ENCODE data around the gene CERS3. TPM values are rescaled to one million over a fixed set of nuclear protein-coding genes. Genes with fewer than 3 reads are reported as not detected.

The CERS3 gene
- polyA plus RNA-seq, 1 of the 3 experiments (the other 2 are of a cell fraction): not detected

DNA sequence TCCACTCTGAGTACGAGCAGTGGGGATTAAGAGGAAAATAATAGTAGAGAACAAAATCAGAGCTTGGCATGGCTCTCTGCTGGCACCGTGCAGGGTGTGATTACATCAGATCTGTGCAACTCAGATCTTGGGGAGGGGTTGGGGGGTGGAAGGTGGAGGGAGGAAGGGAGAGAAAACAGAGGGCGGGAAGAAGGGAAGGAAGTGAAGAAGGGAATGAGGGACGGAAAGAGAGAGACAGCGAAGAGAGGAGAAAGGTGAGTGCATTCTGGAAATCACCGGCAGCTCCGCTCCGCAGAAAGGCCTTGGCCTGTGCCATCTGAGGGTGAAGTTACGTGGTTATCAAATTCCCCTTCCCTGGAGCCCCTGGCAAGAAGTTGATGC, 156.0 kb downstream of the CERS3 start:
- H3K27ac ChIP-seq (ENCODE audit: low read depth in 2 of 2, low read length in 1 of 2): no peak overlapping the region
- ChIA-PET POLR2A (no interaction called here), CTCF (interaction anchor here (1.0 kb wide), 1 partner anchor 23 kb away, joined by 9 read pairs; no protein-coding TSS in a partner anchor)
- no peaks in the 10 kb centered on the region for H4K20me1 ChIP-seq (ENCODE audit: insufficient read depth)
- H3K79me2 ChIP-seq (ENCODE audit: insufficient read depth): no peaks in the 10 kb centered on the region
- 44% methylated on average over 9 of the region's 9 CpGs for WGBS (ENCODE audit: low lambda C conversion rate)
- no peak for TF ChIP-seq FOSL2 (IDR thresholded peaks at IDR 0.05; ENCODE audit: borderline replicate concordance, low read depth)
- TF ChIP-seq NFIC (IDR thresholded peaks at IDR 0.05; ENCODE audit: borderline replicate concordance): no peak
- no peak for TF ChIP-seq CHD2 (IDR thresholded peaks at IDR 0.05; ENCODE audit: low read length, partially characterized antibody)
- no peak for TF ChIP-seq TAF1 (IDR thresholded peaks at IDR 0.05; ENCODE audit: borderline replicate concordance, low read depth, low read length)
- TF ChIP-seq MEF2A (IDR thresholded peaks at IDR 0.05; ENCODE audit: borderline replicate concordance, low read depth): no peak
- TF ChIP-seq EP300 (IDR thresholded peaks at IDR 0.05; ENCODE audit: borderline replicate concordance in 1 of 2, low read depth in 1 of 2, low read length in 1 of 2): no peak
- no peak for TF ChIP-seq RAD21 (IDR thresholded peaks at IDR 0.05; ENCODE audit: low read length)
- TF ChIP-seq FOXM1 (IDR thresholded peaks at IDR 0.05; ENCODE audit: low read depth): no peak
- no peak for TF ChIP-seq RXRA (IDR thresholded peaks at IDR 0.05; ENCODE audit: borderline replicate concordance, low read depth)
- no peak for TF ChIP-seq CTCF (IDR thresholded peaks at IDR 0.05)
- TF ChIP-seq, protein P1, sequence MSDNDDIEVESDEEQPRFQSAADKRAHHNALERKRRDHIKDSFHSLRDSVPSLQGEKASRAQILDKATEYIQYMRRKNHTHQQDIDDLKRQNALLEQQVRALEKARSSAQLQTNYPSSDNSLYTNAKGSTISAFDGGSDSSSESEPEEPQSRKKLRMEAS (IDR thresholded peaks at IDR 0.05; ENCODE audit: low read depth): no peak
- no peak for TF ChIP-seq EZH2phosphoT487 (IDR thresholded peaks at IDR 0.05; ENCODE audit: borderline replicate concordance, low read depth)
- no peak for TF ChIP-seq ELF1 (IDR thresholded peaks at IDR 0.05)
- TF ChIP-seq RCOR1 (IDR thresholded peaks at IDR 0.05; ENCODE audit: low read length): no peak
- no peak for TF ChIP-seq POLR2AphosphoS5 (IDR thresholded peaks at IDR 0.05; ENCODE audit: low read depth, low read length)
- TF ChIP-seq TEAD4 (IDR thresholded peaks at IDR 0.05; ENCODE audit: borderline replicate concordance, insufficient read depth): no peak
- no peaks in the 10 kb centered on the region for H3K27me3 ChIP-seq (ENCODE audit: insufficient read depth)
- no peaks in the 10 kb centered on the region for H3F3A ChIP-seq (replicated peaks; ENCODE audit: insufficient read depth)
- no peak overlapping the region for H2AFZ ChIP-seq (ENCODE audit: low read depth)
- no peak overlapping the region for H3K4me2 ChIP-seq
- no peaks in the 10 kb centered on the region for H3K9me2 ChIP-seq
- H3K9ac ChIP-seq: no peak overlapping the region
- no peak overlapping the region for H3K4me3 ChIP-seq (ENCODE audit: low read depth in 2 of 2, low read length in 1 of 2)
- no peaks in the 10 kb centered on the region for H3K36me3 ChIP-seq (replicated peaks in 1 of 2; ENCODE audit: control insufficient read depth in 1 of 2, insufficient read depth in 2 of 2, low read length in 1 of 2)
- H3K9me3 ChIP-seq: no peaks in the 10 kb centered on the region
- H3K4me1 ChIP-seq (ENCODE audit: control insufficient read depth in 1 of 2, insufficient read depth in 2 of 2, low read depth in 1 of 2, low read length in 1 of 2): no peaks in the 10 kb centered on the region
- DNase-seq: no peak

- Histone ChIP-seq H3K27me3 (ENCODE audit: insufficient read depth) (no peaks in the 10 kb centered on the region), H3K9me3 (no peaks in the 10 kb centered on the region), H3K36me3 (replicated peaks in 1 of 2; ENCODE audit: control insufficient read depth in 1 of 2, insufficient read depth in 2 of 2, low read length in 1 of 2) (no peaks in the 10 kb centered on the region), H3K9me2 (no peaks in the 10 kb centered on the region), H3K27ac (ENCODE audit: low read depth in 2 of 2, low read length in 1 of 2) (no peak overlapping the region), H2AFZ (ENCODE audit: low read depth) (no peak overlapping the region), H3K4me1 (ENCODE audit: control insufficient read depth in 1 of 2, insufficient read depth in 2 of 2, low read depth in 1 of 2, low read length in 1 of 2) (peaks cover 0 to under 1% of the 10 kb centered on the region in 2 experiments; a peak in 1 of 4 replicates), H3K9ac (no peak overlapping the region), H3K79me2 (ENCODE audit: insufficient read depth) (no peaks in the 10 kb centered on the region), H4K20me1 (ENCODE audit: insufficient read depth) (no peaks in the 10 kb centered on the region), H3K4me3 (ENCODE audit: low read depth in 2 of 2, low read length in 1 of 2) (no peak overlapping the region), H3K4me2 (no peak overlapping the region), H3F3A (replicated peaks; ENCODE audit: insufficient read depth) (no peaks in the 10 kb centered on the region)
- no peak for TF ChIP-seq SIN3A (IDR thresholded peaks at IDR 0.05; ENCODE audit: borderline replicate concordance, low read depth, low read length)
- no peak for TF ChIP-seq TEAD4 (IDR thresholded peaks at IDR 0.05; ENCODE audit: borderline replicate concordance, insufficient read depth)
- TF ChIP-seq MXI1 (IDR thresholded peaks at IDR 0.05; ENCODE audit: low read depth, low read length): no peak
- no peak for TF ChIP-seq RFX5 (IDR thresholded peaks at IDR 0.05; ENCODE audit: low read length)
- TF ChIP-seq RCOR1 (IDR thresholded peaks at IDR 0.05; ENCODE audit: low read length): no peak
- ChIA-PET CTCF (interaction anchor here (1.2 to 2.7 kb wide), 4 partner anchors 13 to 218 kb away, joined by 3 to 11 read pairs (median 8); no protein-coding TSS in a partner anchor), POLR2A (no interaction called here)
- DNase-seq: no peak
- 20% methylated on average over 2 of the region's 2 CpGs for WGBS (ENCODE audit: low lambda C conversion rate)
These were observed 173.4 kb downstream of the CERS3 start for GRCh38 chr15:100355342-100355741.
